Neural cell (in vitro differentiated cells): Measurements from ENCODE around the gene SPOP. TPM values are rescaled to one million over a fixed set of nuclear protein-coding genes. Genes with fewer than 3 reads are reported as not detected.

Experiments used
- H2AFZ ChIP-seq: fragments of 200-600, 300-800 bp; sonication (generic), shearing (Covaris generic); 2 replicates; pipeline ENCODE4 v1.6.0; 2014; ENCODE audit warnings: low read depth, mild to moderate bottlenecking, antibody characterized with exemption, low read length, moderate library complexity
- H3F3A ChIP-seq: fragments of 200-600 bp; shearing (Covaris generic); 2 replicates; pipeline ENCODE4 v1.6.1; 2016; ENCODE audit warnings: mild to moderate bottlenecking, moderate library complexity, mixed read lengths, antibody characterized with exemption, low read length; ENCODE audit not compliant: insufficient read depth, poor library complexity, severe bottlenecking
- H3K27ac ChIP-seq: fragments of 200-600, 300-800 bp; sonication (generic), shearing (Covaris generic); 2 replicates; pipeline ENCODE4 v1.5.1; 2014; ENCODE audit warnings: mild to moderate bottlenecking, low read length, moderate library complexity
- H3K27me3 ChIP-seq: fragments of 300-800, 200-600 bp; sonication (generic), shearing (Covaris generic); 2 replicates; pipeline ENCODE4 v1.6.0; 2014; ENCODE audit warnings: mild to moderate bottlenecking, low read depth, low read length, moderate library complexity; ENCODE audit not compliant: insufficient read depth
- H3K36me3 ChIP-seq: fragments of 300-800, 200-600 bp; sonication (generic), shearing (Covaris generic); 2 replicates; pipeline ENCODE4 v1.5.1; 2014; ENCODE audit warnings: mild to moderate bottlenecking, antibody characterized with exemption, low read length, moderate library complexity; ENCODE audit not compliant: insufficient read depth
- H3K4me2 ChIP-seq: fragments of 300-800, 200-600 bp; sonication (generic), shearing (Covaris generic); 2 replicates; pipeline ENCODE4 v1.6.0; 2014; ENCODE audit warnings: mild to moderate bottlenecking, low read length
- H3K4me3 ChIP-seq: fragments of 300-800, 200-600 bp; sonication (generic), shearing (Covaris generic); 2 replicates; pipeline ENCODE4 v1.5.1; 2014; ENCODE audit warnings: mild to moderate bottlenecking, low read length, moderate library complexity
- H3K79me2 ChIP-seq: fragments of 200-600 bp; shearing (Covaris generic); replicated peaks from 2 replicates; pipeline ENCODE4 v1.6.0; 2014; ENCODE audit warnings: mild to moderate bottlenecking, low read length, moderate library complexity; ENCODE audit not compliant: insufficient read depth
- H3K9ac ChIP-seq: fragments of 300-800, 200-600 bp; sonication (generic), shearing (Covaris generic); 2 replicates; pipeline ENCODE4 v1.6.1; 2016; ENCODE audit warnings: mild to moderate bottlenecking, low read length, mixed read lengths
- H3K9me2 ChIP-seq: fragments of 200-600 bp; shearing (Covaris generic); 2 replicates; pipeline ENCODE4 v1.6.1; 2016; ENCODE audit warnings: mild to moderate bottlenecking, low read length, mixed read lengths; ENCODE audit not compliant: insufficient read depth
- H3K9me3 ChIP-seq: fragments of 200-600, 300-800 bp; sonication (generic), shearing (Covaris generic); 2 replicates; pipeline ENCODE4 v1.6.1; 2016; ENCODE audit warnings: mild to moderate bottlenecking, mixed run types, low read length, moderate library complexity, mixed read lengths
- H4K20me1 ChIP-seq: fragments of 200-600 bp; shearing (Covaris generic); 2 replicates; pipeline ENCODE4 v1.6.1; 2016; ENCODE audit warnings: mild to moderate bottlenecking, mixed run types; ENCODE audit not compliant: insufficient read depth
- EP300 ChIP-seq: fragments of 450-650 bp; conservative IDR thresholded peaks from 2 replicates; pipeline ENCODE4 v1.6.1; 2014; ENCODE audit warnings: antibody characterized with exemption, mild to moderate bottlenecking, moderate library complexity; ENCODE audit not compliant: poor library complexity, severe bottlenecking
- EZH2 ChIP-seq: fragments of 200-600, 300-800 bp; shearing (Covaris generic), sonication (generic); IDR thresholded peaks from 2 replicates; pipeline ENCODE4 v1.6.1; 2014; ENCODE audit warnings: antibody characterized with exemption, low read length, borderline replicate concordance, mild to moderate bottlenecking; ENCODE audit not compliant: insufficient read depth, poor library complexity, severe bottlenecking
- MXI1 ChIP-seq: fragments of 450-650 bp; conservative IDR thresholded peaks from 2 replicates; pipeline ENCODE4 v1.6.1; 2014; ENCODE audit warnings: antibody characterized with exemption, mild to moderate bottlenecking; ENCODE audit not compliant: poor library complexity, severe bottlenecking
- POLR2AphosphoS5 ChIP-seq: IDR thresholded peaks from 2 replicates; pipeline ENCODE4 v1.6.1; 2012
- RAD21 ChIP-seq: fragments of 450-650 bp; conservative IDR thresholded peaks from 2 replicates; pipeline ENCODE4 v1.6.1; 2014; ENCODE audit warnings: antibody characterized with exemption, mild to moderate bottlenecking, moderate library complexity
- SMC3 ChIP-seq: fragments of 450-650 bp; conservative IDR thresholded peaks from 2 replicates; pipeline ENCODE4 v1.6.1; 2014; ENCODE audit warnings: antibody characterized with exemption, mild to moderate bottlenecking, moderate library complexity; ENCODE audit not compliant: poor library complexity
- TAF1 ChIP-seq: IDR thresholded peaks from 2 replicates; pipeline ENCODE4 v1.6.1; 2012; ENCODE audit warnings: low read depth
- polyA plus RNA-seq: library from polyadenylated mRNA; depleted of rRNA; stranded (reverse); fragments of >200 nt; gene quantifications from 2 replicates; pipeline ENCODE4 v1.2.3, GENCODE V29; 2014
- TF ChIP-seq, protein P1 (sequence below): IDR thresholded peaks from 2 replicates; pipeline ENCODE4 v1.6.1; 2012; ENCODE audit warnings: borderline replicate concordance
- TF ChIP-seq, protein P2 (sequence below): fragments of 450-650 bp; IDR thresholded peaks from 2 replicates; pipeline ENCODE4 v1.5.1; 2014; ENCODE audit warnings: antibody characterized with exemption, mild to moderate bottlenecking, moderate library complexity; ENCODE audit not compliant: poor library complexity, severe bottlenecking

SPOP gene
- polyA plus RNA-seq, 1 donor from 2014 or later: 71.9 TPM

DNA sequence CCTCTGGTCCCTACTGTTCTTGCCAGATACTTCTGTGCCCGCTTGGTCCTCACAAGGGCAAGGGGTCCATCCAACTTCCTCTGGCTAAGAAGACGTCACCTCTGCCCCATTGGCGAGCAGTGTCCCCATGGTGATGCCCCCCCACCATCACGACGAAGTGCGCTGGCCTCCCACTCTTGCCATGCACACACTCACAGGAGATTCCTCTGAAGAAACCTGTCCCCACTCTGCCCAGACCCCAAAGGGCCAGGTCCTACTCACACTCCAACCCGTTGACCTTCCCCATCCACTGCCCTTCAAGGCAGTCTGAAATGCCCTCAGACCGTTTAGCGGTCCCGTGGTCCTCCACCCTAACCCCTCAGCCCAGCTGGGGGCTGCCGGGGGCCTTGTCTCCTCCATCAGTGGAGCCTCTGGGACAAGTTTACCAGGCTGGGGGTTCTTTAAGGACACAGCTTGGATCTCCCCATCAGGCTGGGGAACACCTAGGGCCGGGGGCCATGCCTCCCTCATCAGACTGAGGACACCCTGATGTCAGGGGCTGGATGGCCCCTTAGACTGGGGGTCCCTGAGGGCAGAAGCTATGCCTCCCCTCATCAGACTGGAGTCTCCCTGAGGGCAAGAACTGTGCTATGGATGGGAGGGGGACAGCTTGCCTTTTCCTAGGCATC, 95.7 kb downstream of the SPOP start:
- Histone ChIP-seq H3K9me3 (no peaks in the 10 kb centered on the region), H3F3A (no peaks in the 10 kb centered on the region), H4K20me1 (no peaks in the 10 kb centered on the region), H3K4me2 (no peak overlapping the region), H3K27ac (no peak overlapping the region), H3K79me2 (no peaks in the 10 kb centered on the region), H3K36me3 (no peaks in the 10 kb centered on the region), H3K4me3 (no peak overlapping the region), H3K9me2 (no peaks in the 10 kb centered on the region), H3K9ac (no peak overlapping the region), H2AFZ (no peak overlapping the region), H3K27me3 (peaks cover 4% of the 10 kb centered on the region)
- TF ChIP-seq, protein P1, sequence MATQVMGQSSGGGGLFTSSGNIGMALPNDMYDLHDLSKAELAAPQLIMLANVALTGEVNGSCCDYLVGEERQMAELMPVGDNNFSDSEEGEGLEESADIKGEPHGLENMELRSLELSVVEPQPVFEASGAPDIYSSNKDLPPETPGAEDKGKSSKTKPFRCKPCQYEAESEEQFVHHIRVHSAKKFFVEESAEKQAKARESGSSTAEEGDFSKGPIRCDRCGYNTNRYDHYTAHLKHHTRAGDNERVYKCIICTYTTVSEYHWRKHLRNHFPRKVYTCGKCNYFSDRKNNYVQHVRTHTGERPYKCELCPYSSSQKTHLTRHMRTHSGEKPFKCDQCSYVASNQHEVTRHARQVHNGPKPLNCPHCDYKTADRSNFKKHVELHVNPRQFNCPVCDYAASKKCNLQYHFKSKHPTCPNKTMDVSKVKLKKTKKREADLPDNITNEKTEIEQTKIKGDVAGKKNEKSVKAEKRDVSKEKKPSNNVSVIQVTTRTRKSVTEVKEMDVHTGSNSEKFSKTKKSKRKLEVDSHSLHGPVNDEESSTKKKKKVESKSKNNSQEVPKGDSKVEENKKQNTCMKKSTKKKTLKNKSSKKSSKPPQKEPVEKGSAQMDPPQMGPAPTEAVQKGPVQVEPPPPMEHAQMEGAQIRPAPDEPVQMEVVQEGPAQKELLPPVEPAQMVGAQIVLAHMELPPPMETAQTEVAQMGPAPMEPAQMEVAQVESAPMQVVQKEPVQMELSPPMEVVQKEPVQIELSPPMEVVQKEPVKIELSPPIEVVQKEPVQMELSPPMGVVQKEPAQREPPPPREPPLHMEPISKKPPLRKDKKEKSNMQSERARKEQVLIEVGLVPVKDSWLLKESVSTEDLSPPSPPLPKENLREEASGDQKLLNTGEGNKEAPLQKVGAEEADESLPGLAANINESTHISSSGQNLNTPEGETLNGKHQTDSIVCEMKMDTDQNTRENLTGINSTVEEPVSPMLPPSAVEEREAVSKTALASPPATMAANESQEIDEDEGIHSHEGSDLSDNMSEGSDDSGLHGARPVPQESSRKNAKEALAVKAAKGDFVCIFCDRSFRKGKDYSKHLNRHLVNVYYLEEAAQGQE: no peak
- TF ChIP-seq RAD21 (no peak), EP300 (no peak), TAF1 (no peak), POLR2AphosphoS5 (no peak), SMC3 (no peak), EZH2 (no peak), MXI1 (no peak)
- TF ChIP-seq, protein P2, sequence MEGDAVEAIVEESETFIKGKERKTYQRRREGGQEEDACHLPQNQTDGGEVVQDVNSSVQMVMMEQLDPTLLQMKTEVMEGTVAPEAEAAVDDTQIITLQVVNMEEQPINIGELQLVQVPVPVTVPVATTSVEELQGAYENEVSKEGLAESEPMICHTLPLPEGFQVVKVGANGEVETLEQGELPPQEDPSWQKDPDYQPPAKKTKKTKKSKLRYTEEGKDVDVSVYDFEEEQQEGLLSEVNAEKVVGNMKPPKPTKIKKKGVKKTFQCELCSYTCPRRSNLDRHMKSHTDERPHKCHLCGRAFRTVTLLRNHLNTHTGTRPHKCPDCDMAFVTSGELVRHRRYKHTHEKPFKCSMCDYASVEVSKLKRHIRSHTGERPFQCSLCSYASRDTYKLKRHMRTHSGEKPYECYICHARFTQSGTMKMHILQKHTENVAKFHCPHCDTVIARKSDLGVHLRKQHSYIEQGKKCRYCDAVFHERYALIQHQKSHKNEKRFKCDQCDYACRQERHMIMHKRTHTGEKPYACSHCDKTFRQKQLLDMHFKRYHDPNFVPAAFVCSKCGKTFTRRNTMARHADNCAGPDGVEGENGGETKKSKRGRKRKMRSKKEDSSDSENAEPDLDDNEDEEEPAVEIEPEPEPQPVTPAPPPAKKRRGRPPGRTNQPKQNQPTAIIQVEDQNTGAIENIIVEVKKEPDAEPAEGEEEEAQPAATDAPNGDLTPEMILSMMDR: no peak

DNA sequence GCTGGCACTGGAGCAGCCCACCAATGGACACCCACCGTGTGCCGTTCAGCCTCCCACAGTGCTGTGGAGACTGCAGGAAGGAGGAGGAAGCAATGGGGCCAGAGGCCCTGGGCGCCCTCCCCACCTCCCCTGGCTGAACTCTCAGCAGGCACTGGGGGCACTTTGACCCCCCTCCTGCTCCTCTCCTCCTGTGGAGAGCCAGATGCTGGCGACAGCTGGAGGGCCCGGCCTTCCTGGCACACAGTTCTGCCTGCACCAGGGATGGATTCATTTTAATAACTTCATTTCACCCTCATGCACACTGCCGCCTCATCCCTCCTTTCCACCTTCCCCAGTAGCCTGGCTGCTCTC, 96.3 kb downstream of the SPOP start:
- H3K79me2 ChIP-seq: no peaks in the 10 kb centered on the region
- H3K36me3 ChIP-seq: no peaks in the 10 kb centered on the region
- H3K27ac ChIP-seq: no peak overlapping the region
- H3K9me2 ChIP-seq: no peaks in the 10 kb centered on the region
- no peak overlapping the region for H3K4me2 ChIP-seq
- TF ChIP-seq SMC3 (no peak), RAD21 (no peak), MXI1 (no peak), TAF1 (no peak), POLR2AphosphoS5 (no peak), EZH2 (no peak), EP300 (no peak)
- TF ChIP-seq, protein P2: no peak
- TF ChIP-seq, protein P1: no peak
- peaks cover 10% of the 10 kb centered on the region for H3K27me3 ChIP-seq
- no peak overlapping the region for H2AFZ ChIP-seq
- H4K20me1 ChIP-seq: no peaks in the 10 kb centered on the region
- no peak overlapping the region for H3K9ac ChIP-seq
- no peaks in the 10 kb centered on the region for H3F3A ChIP-seq
- H3K9me3 ChIP-seq: no peaks in the 10 kb centered on the region
- no peak overlapping the region for H3K4me3 ChIP-seq
